GM18508 (cell line): ENCODE results near the gene NT5DC1.

Source experiments
- ATAC-seq: cut with Tn5 transposase; IDR thresholded peaks from one replicate; pipeline ENCODE4 v1.9.1; 2021; ENCODE audit warnings: moderate number of reproducible peaks; ENCODE audit not compliant: insufficient read depth, unreplicated experiment

NT5DC1 gene

GRCh38 chr6:116175344-116175743, 74.7 kb downstream of the NT5DC1 start:
- ATAC-seq = no peak

- no peak for ATAC-seq
Observed at GRCh38 chr6:116176596-116176995, 75.9 kb downstream of the NT5DC1 start.

- ATAC-seq = no peak
Observed at GRCh38 chr6:116180375-116180774, 79.7 kb downstream of the NT5DC1 start.

- no peak for ATAC-seq
Observed at GRCh38 chr6:116189472-116189871, 88.8 kb downstream of the NT5DC1 start.

- ATAC-seq = no peak
Observed at GRCh38 chr6:116190550-116190949, 89.9 kb downstream of the NT5DC1 start.

- ATAC-seq = no peak
Observed at GRCh38 chr6:116191881-116192280, 91.2 kb downstream of the NT5DC1 start.

GRCh38 chr6:116192786-116193185, 92.1 kb downstream of the NT5DC1 start:
- no peak for ATAC-seq

GRCh38 chr6:116196841-116197240, 96.2 kb downstream of the NT5DC1 start:
- ATAC-seq = no peak

GRCh38 chr6:116200619-116201249, 100.1 kb downstream of the NT5DC1 start:
- ATAC-seq = no peak

- ATAC-seq = no peak
Observed at GRCh38 chr6:116201538-116201937, 100.9 kb downstream of the NT5DC1 start.

GRCh38 chr6:116205281-116205680, 104.6 kb downstream of the NT5DC1 start:
- ATAC-seq = no peak

GRCh38 chr6:116206231-116206903, 105.7 kb downstream of the NT5DC1 start:
- no peak for ATAC-seq

GRCh38 chr6:116208056-116208785, 107.6 kb downstream of the NT5DC1 start:
- no peak for ATAC-seq

GRCh38 chr6:116210316-116210715, 109.7 kb downstream of the NT5DC1 start:
- no peak for ATAC-seq

GRCh38 chr6:116210750-116211425, 110.2 kb downstream of the NT5DC1 start:
- no peak for ATAC-seq

- no peak for ATAC-seq
Observed at GRCh38 chr6:116214681-116215080, 114.0 kb downstream of the NT5DC1 start.

GRCh38 chr6:116215414-116215813, 114.8 kb downstream of the NT5DC1 start:
- ATAC-seq = no peak

- ATAC-seq = no peak
Observed at GRCh38 chr6:116217069-116217468, 116.4 kb downstream of the NT5DC1 start.

GRCh38 chr6:116218172-116218633, 117.5 kb downstream of the NT5DC1 start:
- ATAC-seq = no peak

- ATAC-seq = no peak
Observed at GRCh38 chr6:116218866-116219265, 118.2 kb downstream of the NT5DC1 start.

GRCh38 chr6:116221067-116221466, 120.4 kb downstream of the NT5DC1 start:
- no peak for ATAC-seq
